GM23248 (cell line): ENCODE data around the gene GHRH. TPM values are rescaled to one million over a fixed set of nuclear protein-coding genes. Genes with fewer than 3 reads are reported as not detected.

ENCODE experiments used
- DNase-seq: peaks from one replicate; pipeline ENCODE4 v3.0.0-alpha.2; 2015
- H2AFZ ChIP-seq: fragments of 200-600 bp; sonication (generic); 2 replicates; pipeline ENCODE4 v1.6.1; 2016; ENCODE audit warnings: antibody characterized with exemption
- H3F3A ChIP-seq: fragments of 200-600 bp; sonication (generic); 2 replicates; pipeline ENCODE4 v1.6.1; 2016; ENCODE audit warnings: mild to moderate bottlenecking, antibody characterized with exemption, mixed run types; ENCODE audit not compliant: insufficient read depth
- H3K27ac ChIP-seq: fragments of 200-600 bp; sonication (generic); 2 replicates; pipeline ENCODE4 v1.5.1; 2016; ENCODE audit warnings: mild to moderate bottlenecking
- H3K27me3 ChIP-seq: fragments of 200-600 bp; sonication (generic); replicated peaks from 2 replicates; pipeline ENCODE4 v1.6.1; 2016; ENCODE audit warnings: mild to moderate bottlenecking; ENCODE audit not compliant: insufficient read depth
- H3K36me3 ChIP-seq: fragments of 200-600 bp; sonication (generic); 2 replicates; pipeline ENCODE4 v1.6.1; 2016; ENCODE audit warnings: low read depth, mild to moderate bottlenecking
- H3K4me1 ChIP-seq: fragments of 200-600 bp; sonication (generic); 2 replicates; pipeline ENCODE4 v1.6.1; 2016; ENCODE audit warnings: mild to moderate bottlenecking; ENCODE audit not compliant: insufficient read depth
- H3K4me2 ChIP-seq: fragments of 200-600 bp; sonication (generic); one replicate; pipeline ENCODE4 v1.6.1; 2016; ENCODE audit warnings: mild to moderate bottlenecking; ENCODE audit not compliant: unreplicated experiment
- H3K4me3 ChIP-seq: fragments of 200-600 bp; sonication (generic); 2 replicates; pipeline ENCODE4 v1.5.1; 2016; ENCODE audit warnings: mild to moderate bottlenecking
- H3K79me2 ChIP-seq: fragments of 200-600 bp; sonication (generic); 2 replicates; pipeline ENCODE4 v1.6.1; 2016; ENCODE audit warnings: mild to moderate bottlenecking; ENCODE audit not compliant: insufficient read depth
- H3K9ac ChIP-seq: fragments of 200-600 bp; sonication (generic); 2 replicates; pipeline ENCODE4 v1.6.1; 2016; ENCODE audit warnings: mild to moderate bottlenecking
- H3K9me2 ChIP-seq: fragments of 200-600 bp; sonication (generic); 2 replicates; pipeline ENCODE4 v1.6.1; 2016; ENCODE audit warnings: mixed run types, mild to moderate bottlenecking, moderate library complexity; ENCODE audit not compliant: insufficient read depth
- H3K9me3 ChIP-seq: fragments of 200-600 bp; sonication (generic); one replicate; pipeline ENCODE4 v1.6.1; 2017; ENCODE audit warnings: low read depth
- H4K20me1 ChIP-seq: fragments of 200-600 bp; sonication (generic); 2 replicates; pipeline ENCODE4 v1.6.0; 2016; ENCODE audit not compliant: insufficient read depth
- EZH2 ChIP-seq: fragments of 200-600 bp; sonication (generic); IDR thresholded peaks from 2 replicates; pipeline ENCODE4 v1.6.1; 2018; ENCODE audit warnings: antibody characterized with exemption, mild to moderate bottlenecking; ENCODE audit not compliant: insufficient read depth, poor library complexity, severe bottlenecking
- EZH2phosphoT487 ChIP-seq: fragments of 200-600 bp; sonication (generic); IDR thresholded peaks from 2 replicates; pipeline ENCODE4 v1.6.1; 2018; ENCODE audit warnings: antibody characterized with exemption, moderate library complexity, mild to moderate bottlenecking, low read depth; ENCODE audit not compliant: insufficient read depth
- WGBS, 2 experiments: methylation state at CpG; one replicate each; pipeline ENCODE4 v1.1.6; 2015 to 2017; ENCODE audit warnings: low lambda C conversion rate in 2 of 2, low coverage in 1 of 2; ENCODE audit errors: missing lambda C conversion rate in 2 of 2; 5-methylcytosine and 5-hydroxymethylcytosine counted together
- in situ Hi-C: fragments of 300-500 bp; cut with MboI; formaldehyde crosslinking; loops from 2 replicates; pipeline ENCODE4 v1.15.0; 2020
- polyA plus RNA-seq: library from polyadenylated mRNA; unstranded; fragments of >200 nt; fragmentation: Nextera tagmentation; extraction: Ambion mirVana; gene quantifications from 2 replicates; pipeline ENCODE4 v1.2.1, GENCODE V29; 2016
- total RNA-seq: library from RNA; depleted of rRNA; stranded (reverse); fragments of >200 nt; shearing (Covaris generic); gene quantifications from 2 replicates; pipeline ENCODE4 v1.2.3, GENCODE V29; 2014

The GHRH gene
- total and polyA plus RNA-seq, 2 experiments from 2014 or later, result not detected

DNA sequence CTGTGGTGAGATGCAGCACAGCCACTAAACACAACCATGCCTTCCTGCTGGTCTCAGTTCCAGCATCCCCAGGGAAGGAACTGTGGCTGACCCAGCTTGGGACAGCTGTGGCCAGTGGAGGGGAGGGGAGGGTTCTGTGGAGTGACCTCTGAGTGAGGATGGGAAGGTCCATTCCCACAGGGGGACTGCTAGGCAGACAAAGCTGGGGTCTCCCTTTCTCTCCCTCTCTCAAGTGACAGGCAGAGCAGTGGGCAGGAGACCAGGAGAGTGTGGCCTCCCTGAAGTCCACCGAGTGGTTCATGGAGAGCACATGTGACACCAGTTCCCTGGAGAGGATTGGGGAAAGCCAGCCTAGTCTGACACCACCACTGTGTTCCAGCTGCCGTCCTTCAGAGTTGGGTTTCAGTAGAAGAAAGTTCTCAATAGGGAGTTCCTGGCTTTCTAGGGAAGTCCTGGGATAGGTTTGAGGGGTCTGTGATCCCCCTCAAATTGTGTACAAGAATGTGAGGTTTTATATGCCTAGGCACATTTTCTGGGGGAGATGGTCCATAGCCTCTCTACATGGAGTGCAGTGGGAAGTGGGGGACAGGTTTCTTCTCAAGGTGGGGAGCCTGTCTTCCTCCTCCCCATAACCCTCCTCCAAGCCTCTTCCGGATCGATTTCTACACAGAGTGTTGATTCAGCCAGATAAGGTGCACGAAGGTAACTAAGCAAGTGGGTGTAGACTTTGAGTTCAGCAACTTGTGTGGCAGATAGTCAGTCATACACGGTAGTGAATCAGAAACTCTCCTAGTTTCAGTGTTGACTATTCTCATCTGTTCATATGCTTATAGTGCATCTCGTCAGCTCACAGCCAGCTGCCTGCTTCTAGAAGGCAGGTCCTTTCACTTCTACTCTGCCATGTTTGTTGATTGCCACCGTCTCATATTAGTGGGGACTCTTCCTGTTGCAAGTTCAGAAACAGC, 46.8 kb upstream of the GHRH start:
- no peaks in the 10 kb centered on the region for H4K20me1 ChIP-seq
- H3F3A ChIP-seq, result peaks cover 14% of the 10 kb centered on the region; the same call in 1 of the 2 replicates
- no peak overlapping the region for H3K9ac ChIP-seq
- no peaks in the 10 kb centered on the region for H3K27me3 ChIP-seq
- peaks cover 14% of the 10 kb centered on the region for H3K4me1 ChIP-seq
- no peaks in the 10 kb centered on the region for H3K9me3 ChIP-seq
- no peak overlapping the region for H3K27ac ChIP-seq
- no peaks in the 10 kb centered on the region for H3K9me2 ChIP-seq
- H3K79me2 ChIP-seq, result peaks cover 82% of the 10 kb centered on the region
- H3K4me3 ChIP-seq, result no peak overlapping the region
- TF ChIP-seq EZH2 (no peak), EZH2phosphoT487 (no peak)
- 79 to 86% methylated on average over 8 of the region's 8 CpGs for WGBS, 2 experiments
- no peak overlapping the region for H3K4me2 ChIP-seq
- in situ Hi-C loops, result no loop called here
- no peak overlapping the region for H2AFZ ChIP-seq
- no peak for DNase-seq
- H3K36me3 ChIP-seq, result 0 out of 2 replicates have a peak, but pooled peaks cover 7% of the 10 kb centered on the region

DNA sequence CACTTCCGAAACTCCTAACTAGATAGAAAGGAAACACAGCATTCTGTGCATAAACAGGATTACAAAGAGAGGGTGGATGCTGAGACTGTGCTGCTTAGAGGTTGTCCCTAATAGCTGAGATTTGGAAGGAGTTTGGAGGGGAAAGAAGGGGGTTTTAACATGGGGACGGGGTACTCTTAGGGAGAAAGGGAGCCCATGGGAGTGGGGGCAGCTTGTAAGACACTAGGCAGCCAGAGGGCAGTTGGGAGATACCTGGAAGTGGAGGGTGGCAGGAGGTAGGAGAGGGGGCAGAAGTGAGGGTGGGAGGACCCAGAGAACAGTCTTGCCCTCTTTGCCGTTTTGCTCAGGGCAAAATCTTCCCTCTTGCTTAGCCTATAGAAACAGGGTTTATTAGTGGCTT, 44.2 kb upstream of the GHRH start:
- Histone ChIP-seq H3K27me3 (no peaks in the 10 kb centered on the region), H3K9me2 (no peaks in the 10 kb centered on the region), H2AFZ (no peak overlapping the region), H3K27ac (no peak overlapping the region), H3K4me2 (no peak overlapping the region), H3K4me1 (no peaks in the 10 kb centered on the region), H3K36me3 (peaks cover 22% of the 10 kb centered on the region; the same call in 1 of the 2 replicates), H3K9ac (no peak overlapping the region), H3K9me3 (no peaks in the 10 kb centered on the region), H3K79me2 (peaks cover 87% of the 10 kb centered on the region), H3F3A (no peaks in the 10 kb centered on the region), H4K20me1 (no peaks in the 10 kb centered on the region), H3K4me3 (no peak overlapping the region)
- TF ChIP-seq EZH2phosphoT487, result no peak
- TF ChIP-seq EZH2, result no peak
- in situ Hi-C loops, result no loop called here
- DNase-seq, result no peak
- 83 to 88% methylated on average over 3 of the region's 3 CpGs for WGBS, 2 experiments

DNA sequence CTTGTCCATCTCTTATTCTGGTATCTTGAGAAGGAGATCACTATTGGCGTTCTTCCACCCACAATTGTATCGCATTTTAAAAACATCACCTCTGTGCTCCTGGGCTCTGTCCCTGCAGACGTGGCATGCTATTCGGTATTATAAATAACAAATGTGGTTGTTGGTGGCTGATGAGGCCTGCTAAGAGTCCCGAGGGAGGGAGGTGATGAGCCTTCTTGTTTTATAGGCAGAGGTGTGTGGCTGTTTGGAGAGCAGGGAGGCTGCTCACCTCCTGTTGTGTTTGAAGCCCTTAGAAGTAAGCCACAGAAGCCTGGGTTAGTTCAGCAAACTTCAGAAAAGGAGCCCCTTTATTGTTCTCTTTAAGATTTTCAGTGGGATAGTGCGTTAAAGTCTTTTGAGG, 43.5 kb upstream of the GHRH start:
- no peak overlapping the region for H3K27ac ChIP-seq
- H3K9ac ChIP-seq, result no peak overlapping the region
- no peak for TF ChIP-seq EZH2
- TF ChIP-seq EZH2phosphoT487, result no peak
- no peak overlapping the region for H3K4me2 ChIP-seq
- no peaks in the 10 kb centered on the region for H3K9me3 ChIP-seq
- H3K36me3 ChIP-seq, result peaks cover 22% of the 10 kb centered on the region; the same call in 1 of the 2 replicates
- DNase-seq, result no peak
- H3F3A ChIP-seq, result peaks cover 4% of the 10 kb centered on the region; the same call in 1 of the 2 replicates
- H3K4me3 ChIP-seq, result no peak overlapping the region
- no peak overlapping the region for H2AFZ ChIP-seq
- H3K79me2 ChIP-seq, result peaks cover 87% of the 10 kb centered on the region
- 76 to 77% methylated on average over 6 of the region's 6 CpGs for whole genome bisulfite sequencing, 2 experiments
- in situ Hi-C loops, result no loop called here
- H3K4me1 ChIP-seq, result peaks cover 6% of the 10 kb centered on the region
- no peaks in the 10 kb centered on the region for H3K9me2 ChIP-seq
- H4K20me1 ChIP-seq, result no peaks in the 10 kb centered on the region
- H3K27me3 ChIP-seq, result no peaks in the 10 kb centered on the region

DNA sequence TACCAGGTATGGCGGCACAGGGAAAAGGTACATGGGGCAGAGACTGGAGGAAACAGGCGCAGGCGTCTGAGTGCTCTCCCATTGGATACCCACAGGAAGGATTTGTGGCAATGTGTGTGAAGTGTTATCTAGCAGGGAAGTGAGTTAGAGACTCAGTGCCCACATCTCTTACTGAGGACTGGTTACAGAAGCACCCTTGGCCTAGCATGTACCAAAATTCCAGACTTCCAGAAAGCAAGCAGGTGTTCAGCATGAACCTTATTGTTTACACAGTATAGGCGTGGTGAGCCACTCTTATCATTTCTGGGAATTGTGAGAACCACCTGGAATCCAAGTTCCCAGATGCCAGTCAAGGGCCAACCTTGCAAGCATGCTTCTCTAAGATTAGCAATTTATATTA, 42.0 kb upstream of the GHRH start:
- peaks cover 7% of the 10 kb centered on the region; the same call in 1 of the 2 replicates for H3F3A ChIP-seq
- WGBS, 2 experiments, result 94 to 97% methylated on average over 4 of the region's 4 CpGs
- no peak for TF ChIP-seq EZH2phosphoT487
- TF ChIP-seq EZH2, result no peak
- no peak for DNase-seq
- H4K20me1 ChIP-seq, result no peaks in the 10 kb centered on the region
- H3K27ac ChIP-seq, result no peak overlapping the region
- H3K9ac ChIP-seq, result no peak overlapping the region
- no peak overlapping the region for H2AFZ ChIP-seq
- in situ Hi-C loops, result no loop called here
- H3K4me3 ChIP-seq, result no peak overlapping the region
- no peaks in the 10 kb centered on the region for H3K9me3 ChIP-seq
- H3K27me3 ChIP-seq, result no peaks in the 10 kb centered on the region
- H3K9me2 ChIP-seq, result no peaks in the 10 kb centered on the region
- peaks cover 82% of the 10 kb centered on the region for H3K79me2 ChIP-seq
- H3K36me3 ChIP-seq, result peaks cover 22% of the 10 kb centered on the region; the same call in 1 of the 2 replicates
- no peak overlapping the region for H3K4me2 ChIP-seq
- H3K4me1 ChIP-seq, result peaks cover 17% of the 10 kb centered on the region
